CD4-positive, alpha-beta T cell treated with Interleukin-1 beta for 1 hour (primary cell): ENCODE measurements around the gene TUBD1.
"Not testable (repeated sequence)": the region's sequence is repeated elsewhere in the genome, so short reads cannot be mapped to it uniquely, and the experiment has no call there.

Experiments
- DNase-seq, 2 donors: peaks; one replicate each; pipeline ENCODE4 v3.0.0-alpha.2; 2020 to 2022

Gene TUBD1

DNA sequence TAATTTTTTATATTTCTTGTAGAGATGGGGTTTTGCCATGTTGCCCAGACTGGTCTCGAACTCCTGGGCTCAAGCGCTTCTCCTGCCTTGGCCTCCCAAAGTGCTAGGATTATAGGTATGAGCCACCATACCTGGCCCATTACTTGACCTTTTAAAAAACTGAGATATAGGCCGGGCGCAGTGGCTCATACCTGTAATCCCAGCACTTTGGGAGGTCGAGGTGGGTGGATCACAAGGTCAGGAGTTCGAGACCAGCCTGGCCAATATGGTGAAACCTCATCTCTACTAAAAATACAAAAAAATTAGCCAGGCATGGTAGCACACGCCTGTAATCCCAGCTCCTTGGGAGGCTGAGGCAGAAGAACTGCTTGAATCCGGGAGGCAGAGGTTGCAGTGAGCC lies 19.3 kb downstream of the TUBD1 start:
- not testable (repeated sequence) for DNase-seq

DNA sequence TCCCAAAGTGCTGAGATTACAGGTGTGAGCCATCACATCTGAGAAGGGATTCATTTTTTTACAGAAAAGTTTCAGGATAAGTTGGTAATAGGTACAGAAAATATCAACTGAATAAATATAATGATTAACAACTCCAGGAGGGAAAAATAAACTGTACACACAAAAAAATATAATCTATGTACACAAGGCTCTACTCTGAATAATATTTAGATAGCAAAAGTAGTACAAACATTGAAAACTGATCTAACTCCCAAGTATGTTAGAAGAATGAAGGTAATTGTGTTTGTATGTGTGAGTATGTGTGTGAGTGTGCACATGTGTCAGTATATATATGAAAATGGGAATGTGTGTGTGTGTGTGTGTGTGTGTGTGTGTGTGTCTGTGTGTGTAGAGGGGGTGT lies 20.4 kb downstream of the TUBD1 start:
- no peak for DNase-seq

DNA sequence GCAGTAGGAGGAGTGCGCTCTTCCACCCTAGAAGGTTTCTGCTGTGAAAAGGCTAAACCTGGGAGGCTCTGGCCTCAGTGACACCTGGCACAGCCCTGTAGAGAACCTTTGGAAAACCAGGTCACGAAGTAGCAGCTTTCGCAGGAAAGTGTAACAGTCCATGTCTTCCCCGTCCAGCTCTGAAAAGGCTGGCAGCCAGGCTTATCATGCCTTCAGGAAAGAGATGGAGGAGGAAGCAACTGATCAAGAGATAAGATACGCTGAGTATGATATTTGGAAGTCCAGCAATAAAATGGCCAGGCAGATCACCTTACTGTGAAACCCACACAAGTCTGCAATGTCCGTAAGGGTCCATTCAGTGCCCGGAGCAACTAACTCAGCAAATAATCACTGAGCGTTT lies 22.3 kb downstream of the TUBD1 start:
- DNase-seq = no peak

DNA sequence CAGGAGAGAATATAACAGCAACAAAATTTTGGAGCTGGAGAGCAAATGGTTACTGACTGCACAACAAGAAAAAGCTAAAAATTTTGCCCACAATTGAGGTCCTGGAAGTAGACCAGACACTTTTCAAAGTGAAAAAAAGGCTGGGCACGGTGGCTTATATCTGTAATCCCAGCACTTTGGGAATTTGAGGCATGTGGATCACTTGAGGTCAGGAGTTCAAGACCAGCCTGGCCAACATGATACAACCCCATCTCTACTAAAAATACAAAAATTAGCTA lies 22.9 kb downstream of the TUBD1 start:
- no peak for DNase-seq

DNA sequence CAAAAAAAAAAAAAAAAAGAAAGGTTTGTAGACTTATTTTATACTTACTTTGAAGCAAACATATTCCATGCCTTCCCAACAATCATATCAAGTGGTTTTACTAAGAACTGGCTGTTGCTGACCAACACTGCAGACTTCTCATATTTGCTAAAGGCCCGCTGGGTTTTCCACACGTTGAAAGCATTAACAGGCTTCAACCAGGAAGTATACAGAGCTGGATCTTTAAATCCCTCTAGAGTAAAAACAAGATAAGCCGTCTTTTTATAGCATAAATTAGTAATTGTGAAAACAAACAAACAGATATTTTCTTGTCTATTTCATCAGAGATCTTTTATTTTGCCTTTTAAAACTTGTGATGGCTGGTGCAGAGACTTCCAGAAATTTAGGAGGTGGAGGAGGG lies 29.1 kb downstream of the TUBD1 start:
- no peak for DNase-seq

DNA sequence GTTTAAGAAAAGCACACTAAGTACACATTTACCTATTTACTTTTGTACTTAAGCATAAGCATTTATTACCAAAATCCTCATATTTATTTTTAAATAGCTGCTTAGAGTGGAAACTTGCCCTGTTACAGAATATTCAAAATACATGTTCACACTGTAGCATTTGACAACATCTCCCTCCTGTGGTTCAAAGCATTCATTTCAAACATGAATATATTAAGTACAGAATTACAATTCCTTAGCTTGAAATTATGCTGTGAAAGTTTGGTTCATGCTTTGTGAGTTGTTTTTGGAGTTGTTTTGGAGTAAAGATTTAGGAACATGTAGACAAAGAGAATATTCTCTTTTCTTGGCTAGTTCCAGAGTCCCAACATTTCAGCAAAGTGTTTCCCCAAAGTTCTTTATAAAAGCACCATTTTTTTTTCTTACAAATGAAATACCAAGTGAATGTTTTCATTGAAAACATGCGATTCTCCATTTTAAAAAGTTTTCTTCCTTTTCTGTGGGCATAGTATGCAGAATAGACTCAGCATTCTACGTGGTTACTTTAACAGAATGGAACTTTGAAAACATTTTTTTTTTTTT lies 33.2 kb downstream of the TUBD1 start:
- peak in 1 of 2 donors; percentile 55 for DNase-seq

DNA sequence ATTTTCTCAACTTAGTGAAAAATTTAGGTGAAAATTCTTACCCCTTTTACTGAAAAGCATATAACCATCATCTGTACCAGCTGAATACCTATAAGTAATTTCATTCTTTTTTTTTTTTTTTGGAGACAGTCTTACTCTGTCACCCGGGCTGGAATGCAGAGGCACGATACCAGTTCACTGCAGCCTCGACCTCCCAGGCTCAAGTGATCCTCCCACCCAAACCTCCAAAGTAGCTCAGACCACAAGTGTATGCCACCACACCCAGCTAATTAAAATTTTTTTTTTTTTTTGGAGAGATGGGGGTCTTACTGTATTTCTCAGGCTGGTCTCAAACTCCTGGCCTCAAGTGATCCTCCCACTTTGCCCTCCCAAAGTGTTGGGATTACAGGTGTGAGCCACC lies 33.8 kb downstream of the TUBD1 start:
- DNase-seq = no peak

DNA sequence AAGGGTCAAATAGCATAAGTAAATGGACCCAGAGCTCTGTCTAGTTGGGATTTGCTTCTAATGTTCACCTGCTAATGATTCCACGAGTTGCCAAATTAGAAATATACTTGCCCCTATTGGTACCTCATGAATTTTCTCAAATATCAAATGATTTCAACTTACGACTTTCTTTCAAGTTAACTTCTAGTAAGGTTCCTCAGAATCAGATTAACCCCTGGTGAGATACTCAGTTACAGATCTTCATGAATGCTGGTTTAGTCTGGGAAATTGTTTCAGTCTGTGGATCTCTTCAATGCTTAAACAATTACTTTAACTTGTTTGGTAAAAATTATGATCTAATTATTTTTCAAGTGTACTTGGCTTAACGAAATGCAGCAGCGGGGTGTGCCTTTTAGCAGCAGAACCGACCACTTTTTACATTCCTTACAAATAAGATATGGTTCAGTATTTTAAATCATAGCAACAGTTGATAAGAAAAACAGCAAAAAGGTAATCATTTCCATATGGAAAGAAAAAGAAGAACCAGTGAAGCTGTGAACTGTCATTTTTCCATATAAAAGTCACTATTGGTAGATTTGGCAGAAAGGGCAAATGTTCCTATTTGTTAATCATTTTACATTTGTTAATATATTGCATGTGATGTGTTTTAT lies 34.5 kb downstream of the TUBD1 start:
- no peak for DNase-seq

DNA sequence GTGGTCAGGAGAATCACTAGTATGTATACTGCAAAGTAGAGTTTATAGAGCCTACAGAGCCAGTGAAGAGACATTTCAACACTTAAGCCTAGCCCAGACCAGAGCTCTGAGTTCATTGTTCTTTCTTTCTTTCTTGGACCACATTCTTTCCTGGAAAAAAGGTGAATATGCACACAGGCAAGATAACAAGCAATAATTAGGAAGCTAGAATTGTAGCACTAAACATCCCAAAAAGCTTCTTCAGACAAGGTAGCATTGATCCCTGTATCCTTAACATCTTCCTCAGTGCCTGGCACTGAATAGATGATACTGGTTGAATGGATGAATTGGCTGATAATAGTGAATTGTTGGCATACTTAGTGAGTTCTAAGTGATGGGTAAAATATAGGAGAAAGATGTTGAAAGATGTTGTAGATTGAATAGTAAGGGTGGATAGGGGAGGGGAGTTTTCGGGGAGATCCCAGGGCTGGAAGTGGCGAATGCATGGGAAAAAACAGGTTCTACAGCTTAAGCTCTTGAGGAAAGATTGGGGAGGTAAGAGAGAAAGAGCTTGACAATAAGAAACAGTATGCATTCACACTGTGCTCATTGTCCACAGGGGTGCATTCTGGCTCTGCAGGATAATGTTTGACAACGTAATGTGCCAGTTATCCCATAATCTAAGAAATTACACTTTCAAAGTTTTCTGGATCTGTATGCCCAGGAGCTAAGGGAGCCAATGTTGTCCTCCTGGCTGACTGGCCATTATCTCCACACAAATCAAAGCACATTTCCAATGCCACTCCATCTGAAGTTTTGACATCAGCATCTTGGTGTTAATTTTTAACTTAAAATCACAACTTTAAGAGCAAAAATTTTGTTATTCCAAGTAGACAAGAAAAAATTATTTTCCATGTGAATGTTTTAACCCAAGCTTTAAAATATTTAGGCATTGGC lies 35.6 kb downstream of the TUBD1 start:
- no peak for DNase-seq

DNA sequence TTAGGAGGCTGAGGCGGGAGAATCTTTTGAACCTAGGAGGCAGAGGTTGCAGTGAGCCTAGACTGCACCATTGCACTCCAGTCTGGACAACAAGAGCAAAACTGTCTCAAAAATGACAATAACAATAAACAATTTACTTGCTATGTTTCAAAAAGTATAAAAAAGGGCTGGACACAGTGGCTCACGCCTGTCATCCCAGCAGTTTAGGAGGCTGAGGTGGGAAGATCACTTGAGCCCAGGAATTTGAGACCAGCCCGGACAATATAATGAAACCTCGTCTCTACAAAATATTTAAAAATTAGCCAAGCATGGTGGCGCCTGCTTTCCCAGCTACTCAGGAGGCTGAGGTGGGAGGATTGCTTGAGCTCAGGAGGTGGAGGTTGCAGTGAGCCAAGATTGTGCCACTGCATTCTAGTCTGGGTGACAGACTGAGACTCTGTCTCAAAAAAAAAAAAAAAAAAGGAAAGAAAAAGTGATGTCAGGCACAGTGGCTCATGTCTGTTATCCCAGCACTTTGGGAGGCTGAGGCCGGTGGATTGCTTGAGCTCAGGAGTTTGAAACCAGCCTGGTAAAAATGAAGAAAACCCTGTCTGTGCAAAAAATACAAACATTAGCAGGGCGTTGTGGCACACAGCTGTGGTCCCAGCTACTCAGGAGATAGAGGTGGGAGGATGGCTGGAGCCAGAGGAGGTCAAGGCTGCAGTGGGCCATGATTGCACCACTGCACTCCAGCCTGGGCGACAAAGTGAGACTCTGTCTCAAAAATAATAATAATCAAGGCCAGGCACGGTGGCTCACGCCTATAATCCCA lies 38.6 kb downstream of the TUBD1 start:
- not testable (repeated sequence) for DNase-seq

DNA sequence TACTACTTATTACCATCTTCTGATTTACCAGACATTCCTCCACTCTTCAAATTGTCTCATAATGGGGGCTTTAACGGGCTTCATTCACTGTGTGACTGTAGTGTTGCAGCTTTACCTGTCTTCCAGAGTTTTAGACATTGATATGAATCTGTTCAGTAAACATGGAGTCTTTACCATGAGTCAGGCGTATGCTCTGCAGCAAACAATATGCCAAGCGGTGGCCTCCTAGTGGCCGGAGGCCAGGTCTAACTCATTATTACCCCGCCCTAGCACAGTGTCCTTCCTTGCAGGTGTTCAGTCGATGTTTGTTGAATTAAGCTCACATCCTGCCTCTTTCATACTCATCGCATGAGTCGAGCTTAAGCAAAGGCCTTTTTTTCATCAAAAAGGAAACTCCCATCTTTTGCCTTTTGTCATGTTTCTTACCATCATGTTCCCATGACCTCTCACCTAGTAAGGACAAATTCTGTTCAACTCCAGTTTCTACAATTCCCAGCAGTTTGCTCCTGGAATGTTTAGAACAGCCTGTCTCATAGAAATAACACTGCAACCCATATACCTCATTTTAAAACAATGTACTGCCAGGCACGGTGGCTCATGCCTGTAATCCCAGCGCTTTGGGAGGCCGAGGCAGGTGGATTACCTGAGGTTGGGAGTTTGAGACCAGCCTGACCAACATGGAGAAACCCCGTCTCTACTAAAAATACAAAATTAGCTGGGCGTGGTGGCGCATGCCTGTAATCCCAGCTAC lies 39.4 kb downstream of the TUBD1 start:
- DNase-seq = peak; percentile 53 to 73

DNA sequence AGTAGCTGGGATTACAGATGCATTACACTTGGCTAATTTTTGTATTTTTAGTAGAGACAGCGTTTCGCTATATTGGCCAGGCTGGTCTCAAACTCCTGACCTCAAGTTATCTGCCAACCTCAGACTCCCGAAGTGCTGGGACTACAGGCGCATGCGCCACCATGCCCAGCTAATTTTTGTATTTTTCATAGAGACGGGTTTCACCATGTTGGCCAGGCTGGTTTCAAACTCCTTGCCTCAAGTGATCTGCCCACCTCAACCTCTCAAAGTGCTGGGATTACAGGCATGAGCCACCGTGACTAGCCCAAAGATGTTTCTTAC lies 39.9 kb downstream of the TUBD1 start:
- DNase-seq = not testable (repeated sequence)

DNA sequence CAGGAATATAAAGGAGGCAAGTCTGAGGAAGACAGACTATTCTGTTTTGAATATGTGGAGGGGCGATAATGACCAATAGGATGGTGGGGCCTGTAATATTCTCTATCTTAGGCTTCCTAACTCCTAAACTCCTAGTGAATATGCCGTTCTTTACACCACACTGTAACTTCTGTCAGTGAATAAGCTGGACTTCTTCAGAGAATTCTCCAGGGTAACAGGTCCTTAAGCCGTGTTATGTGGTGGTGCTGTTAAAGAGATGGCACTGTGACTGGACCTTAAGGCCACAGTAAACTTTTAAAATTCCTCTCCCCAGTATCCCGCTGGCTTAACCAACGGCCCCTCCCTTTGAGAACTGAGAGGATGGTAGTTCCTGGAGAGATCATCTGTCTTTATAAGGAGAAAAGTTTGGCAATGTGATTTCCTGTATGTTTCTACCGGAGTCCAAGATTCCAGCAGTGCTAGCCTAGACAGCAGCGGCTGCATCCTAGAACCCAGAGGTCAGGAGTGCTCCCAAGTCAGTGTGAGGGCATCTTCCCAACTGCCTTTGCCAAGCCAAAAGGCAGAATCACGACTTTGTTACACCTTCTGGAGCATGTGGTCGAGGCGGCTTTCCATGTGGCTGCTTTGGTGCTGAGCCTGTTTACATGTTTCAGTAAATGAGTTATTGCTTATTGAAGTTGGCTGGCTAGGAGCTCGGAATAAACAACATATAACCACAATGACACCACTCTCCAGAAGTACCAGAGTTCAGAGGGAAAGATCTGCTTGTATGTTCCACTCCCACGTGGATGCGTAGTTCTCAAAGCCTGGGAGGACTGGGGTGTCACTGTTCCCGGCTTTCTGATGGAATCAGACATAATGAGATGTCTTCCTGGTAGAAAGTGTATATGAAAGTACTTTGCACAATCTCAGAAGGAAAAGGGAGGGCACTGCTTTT lies 41.0 kb downstream of the TUBD1 start:
- no peak for DNase-seq

DNA sequence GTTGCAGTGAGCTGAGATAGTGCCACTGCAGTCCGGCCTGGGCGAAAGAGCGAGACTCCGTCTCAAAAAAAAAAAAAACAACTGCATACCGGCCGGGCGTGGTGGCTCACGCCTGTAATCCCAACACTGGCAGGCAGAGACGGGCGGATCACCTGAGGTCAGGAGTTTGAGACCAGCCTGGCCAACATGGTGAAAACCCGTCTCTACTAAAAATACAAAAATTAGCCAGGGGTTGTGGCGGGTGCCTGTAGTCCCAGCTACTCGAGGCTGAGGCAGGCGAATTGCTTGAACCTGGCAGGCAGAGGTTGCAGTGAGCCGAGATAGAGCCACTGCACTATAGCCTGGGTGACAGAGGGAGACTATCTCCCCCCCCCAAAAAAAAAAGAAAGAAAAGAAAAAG lies 42.4 kb downstream of the TUBD1 start:
- DNase-seq = not testable (repeated sequence)

DNA sequence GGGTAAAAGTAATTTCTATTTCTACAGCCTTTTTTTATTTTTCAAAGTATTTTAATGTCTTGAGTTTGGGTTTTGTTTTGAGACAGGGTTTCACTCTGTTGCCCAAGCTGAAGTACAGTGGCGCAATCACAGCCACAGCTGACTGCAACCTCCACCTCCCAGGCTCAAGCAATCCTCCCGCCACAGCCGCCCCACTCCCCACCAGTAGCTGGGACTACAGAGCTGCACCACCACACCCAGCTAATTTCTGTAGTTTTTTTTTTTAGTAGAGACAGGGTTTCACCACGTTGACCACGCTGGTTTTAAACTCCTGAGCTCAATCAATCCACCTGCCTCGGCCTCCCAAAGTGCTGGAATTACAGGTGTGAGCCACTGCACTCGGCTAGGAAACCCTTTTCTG lies 44.0 kb downstream of the TUBD1 start:
- DNase-seq = peak; percentile 17 to 46

DNA sequence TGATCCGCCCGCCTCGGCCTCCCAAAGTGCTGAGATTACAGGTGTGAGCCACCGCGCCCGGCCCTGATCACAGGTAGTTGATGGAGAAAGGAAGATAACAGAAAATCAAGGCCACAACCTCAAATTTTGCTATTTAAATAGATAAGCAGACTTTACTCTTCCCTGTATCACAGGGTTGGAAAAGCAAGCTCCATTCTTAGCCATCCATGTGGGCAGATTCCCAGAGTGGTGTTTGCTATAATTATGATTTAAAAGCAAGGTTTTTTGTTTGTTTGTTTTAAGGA lies 44.4 kb downstream of the TUBD1 start:
- no peak for DNase-seq

DNA sequence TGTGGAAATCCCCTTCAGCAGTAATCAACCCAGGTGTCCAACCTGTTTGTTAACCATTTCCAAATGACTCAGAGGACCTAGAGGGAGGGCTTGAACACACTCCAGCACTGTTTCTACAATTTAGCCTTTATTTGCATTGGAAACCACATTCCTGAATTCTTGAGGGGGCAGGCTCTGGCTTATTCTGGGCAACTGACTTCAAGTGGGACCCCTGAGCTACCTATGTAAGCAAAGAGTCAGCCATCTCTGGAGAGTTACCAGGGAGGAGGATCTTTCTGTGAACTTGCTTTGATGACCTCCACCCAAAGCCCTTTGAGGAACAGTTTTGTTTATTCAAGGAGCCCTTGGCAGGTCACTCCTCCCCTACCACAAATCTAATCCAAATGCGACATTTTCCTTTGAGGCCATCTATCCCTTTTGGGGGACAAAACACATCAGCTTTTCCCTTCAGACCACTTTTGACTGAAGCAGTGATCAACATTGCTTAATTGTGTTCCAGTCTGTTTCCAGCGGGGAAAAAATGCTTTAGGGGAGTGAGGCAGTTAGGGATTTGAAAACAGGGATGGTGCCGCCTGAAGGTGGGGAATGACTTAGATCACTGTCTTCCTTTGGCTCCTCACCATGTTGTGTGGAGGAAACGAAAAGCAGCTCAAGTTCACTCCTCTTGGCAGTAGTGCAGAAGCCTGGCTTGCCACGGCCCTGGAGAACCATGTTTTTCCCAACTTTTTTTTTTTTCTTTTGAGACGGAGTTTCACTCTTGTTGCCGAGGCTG lies 46.2 kb downstream of the TUBD1 start:
- peak in 1 of 2 donors; percentile 63 for DNase-seq

DNA sequence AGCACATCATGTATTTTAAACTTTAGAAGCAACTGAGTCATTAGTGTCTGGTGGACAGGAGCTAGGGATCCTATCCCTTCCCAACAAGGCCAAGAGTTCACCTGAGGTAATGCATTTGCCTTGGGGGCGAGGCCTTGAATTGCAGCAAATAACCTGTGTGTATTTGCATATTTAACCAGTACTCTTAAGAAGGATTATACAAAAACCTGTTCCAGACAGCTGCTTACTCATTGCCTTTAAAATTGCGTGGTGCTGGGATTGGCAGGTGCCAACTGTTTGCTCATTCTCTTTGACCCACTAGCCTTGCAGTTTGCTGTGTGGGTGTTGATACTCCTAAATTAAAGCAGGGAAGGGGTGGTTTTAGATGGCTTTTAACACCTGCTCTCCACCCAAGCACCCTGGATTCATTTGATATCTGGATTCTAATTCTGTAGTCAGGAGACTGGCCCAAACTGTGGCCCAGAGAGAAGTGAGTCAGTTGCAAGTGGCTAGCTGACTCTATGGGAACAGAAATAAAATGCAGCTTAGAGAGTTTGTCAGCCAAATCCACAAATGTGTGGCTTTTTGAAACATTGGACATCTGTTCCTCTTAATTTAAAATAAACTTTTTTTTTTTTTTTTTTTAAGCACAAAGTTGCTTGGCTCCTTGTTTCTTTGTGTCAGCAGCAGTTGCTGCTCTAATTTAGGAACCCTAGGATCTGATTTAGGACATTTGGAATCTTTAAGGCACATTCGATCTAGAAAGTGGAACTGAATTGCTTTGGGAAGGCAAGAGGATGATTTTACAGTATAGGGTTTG lies 46.9 kb downstream of the TUBD1 start:
- peak in 1 of 2 donors; percentile 23 for DNase-seq

DNA sequence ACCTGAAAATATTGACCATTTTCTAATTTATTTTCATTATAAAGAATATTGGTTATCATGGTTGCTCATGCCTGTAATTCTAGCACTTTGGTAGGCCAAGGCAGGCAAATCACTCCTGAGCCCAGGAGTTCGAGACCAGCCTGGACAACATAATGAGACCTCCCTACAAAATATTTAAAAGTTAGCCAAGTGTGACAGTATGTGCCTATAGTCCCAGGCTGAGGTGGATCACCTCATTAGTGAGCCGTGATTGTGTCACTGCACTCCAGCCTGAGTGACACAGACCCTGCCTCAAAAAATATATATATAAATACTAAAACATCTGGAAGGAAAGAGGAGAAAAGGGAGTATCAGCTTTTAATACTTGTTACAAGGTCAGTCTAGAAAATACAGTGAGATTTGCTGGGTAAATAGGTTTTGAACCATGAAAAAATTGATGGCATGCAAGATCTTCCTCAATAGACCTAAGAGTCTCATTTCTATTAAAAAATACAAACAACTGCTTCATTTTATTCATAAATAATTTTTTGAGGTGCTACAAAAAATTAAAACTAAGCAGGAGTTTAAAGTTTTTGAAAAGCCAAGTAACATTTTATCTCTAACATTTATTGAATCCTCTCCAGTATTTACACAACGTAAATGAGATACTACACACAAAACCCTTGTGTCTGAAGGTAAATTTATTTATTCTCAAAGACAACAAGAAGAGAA lies 47.7 kb downstream of the TUBD1 start:
- no peak for DNase-seq
